PC-9 (cell line): ENCODE measurements around the gene ERC1. TPM values are rescaled to one million over a fixed set of nuclear protein-coding genes. Genes with fewer than 3 reads are reported as not detected.

ENCODE experiments used
- BruUV-seq: library from RNA; stranded (reverse); fragments of 400-500 nt; replicated peaks from 2 replicates; lab custom pipeline; 2021; lab: Mats Ljungman, UMichigan
- CTCF ChIA-PET: fragments of 300-600 bp; sonication (Branson Sonifier 250); formaldehyde crosslinking; loops from one replicate; lab custom pipeline; 2022; ENCODE audit warnings: antibody characterized with exemption; lab: Charles Lee
- POLR2A ChIA-PET: fragments of 300-600 bp; sonication (Branson Sonifier 250); formaldehyde crosslinking; loops from one replicate; lab custom pipeline; 2022; ENCODE audit warnings: antibody characterized with exemption; ENCODE audit not compliant: unreplicated experiment; lab: Charles Lee
- DNase-seq, 2 experiments: peaks; one replicate each; pipeline versions ENCODE4 v3.0.0 to v3.0.0-alpha.2; 2015 to 2022; ENCODE audit warnings: mixed read lengths in 1 of 2
- H2AFZ ChIP-seq: fragments of 200-600 bp; sonication (generic); 2 replicates; pipeline ENCODE4 v1.8.1; 2017; ENCODE audit warnings: antibody characterized with exemption
- H3F3A ChIP-seq: fragments of 200-600 bp; sonication (generic); 2 replicates; pipeline ENCODE4 v1.8.1; 2017; ENCODE audit warnings: antibody characterized with exemption, mild to moderate bottlenecking, low read depth; ENCODE audit not compliant: insufficient read depth
- H3K27ac ChIP-seq: fragments of 200-600 bp; sonication (generic); 2 replicates; pipeline ENCODE4 v1.6.1; 2016; ENCODE audit warnings: mixed run types
- H3K27me3 ChIP-seq: fragments of 200-600 bp; sonication (generic); 2 replicates; pipeline ENCODE4 v1.6.1; 2016; ENCODE audit warnings: low read depth, mixed run types; ENCODE audit not compliant: insufficient read depth
- H3K36me3 ChIP-seq: fragments of 200-600 bp; sonication (generic); 2 replicates; pipeline ENCODE4 v1.6.1; 2016; ENCODE audit warnings: low read depth, mixed run types
- H3K4me1 ChIP-seq: fragments of 200-600 bp; sonication (generic); replicated peaks from 2 replicates; pipeline ENCODE4 v1.6.1; 2016; ENCODE audit warnings: mixed run types; ENCODE audit not compliant: insufficient read depth
- H3K4me2 ChIP-seq: fragments of 200-600 bp; sonication (generic); 2 replicates; pipeline ENCODE4 v1.6.1; 2017; ENCODE audit warnings: mixed run types
- H3K4me3 ChIP-seq: fragments of 200-600 bp; sonication (generic); 2 replicates; pipeline ENCODE4 v1.6.1; 2016; ENCODE audit warnings: mixed run types
- H3K79me2 ChIP-seq: fragments of 200-600 bp; sonication (generic); 2 replicates; pipeline ENCODE4 v1.6.1; 2017; ENCODE audit warnings: low read depth, mixed run types
- H3K9me2 ChIP-seq: fragments of 200-600 bp; sonication (generic); 2 replicates; pipeline ENCODE4 v1.8.1; 2017; ENCODE audit warnings: mild to moderate bottlenecking; ENCODE audit not compliant: insufficient read depth
- H3K9me3 ChIP-seq: fragments of 200-600 bp; sonication (generic); 2 replicates; pipeline ENCODE4 v1.8.1; 2016; ENCODE audit warnings: low read depth; ENCODE audit not compliant: insufficient read depth
- H4K20me1 ChIP-seq: fragments of 200-600 bp; sonication (generic); 2 replicates; pipeline ENCODE4 v1.8.1; 2017; ENCODE audit not compliant: insufficient read depth
- EZH2 ChIP-seq: fragments of 200-600 bp; sonication (generic); IDR thresholded peaks from 2 replicates; pipeline ENCODE4 v1.8.0; 2017; ENCODE audit warnings: antibody characterized with exemption, low read depth
- intact Hi-C: fragments of 100-400 bp; cut with micrococcal nuclease; formaldehyde crosslinking; loops from one replicate; pipeline ENCODE4 v1.10.0; 2022; ENCODE audit not compliant: unreplicated experiment
- total RNA-seq: library from RNA; stranded (reverse); gene quantifications from 2 replicates; pipeline ENCODE4 v1.2.3, GENCODE V29; 2021
- TF ChIP-seq, protein P1 (sequence below): fragments of 200-600 bp; sonication (generic); conservative IDR thresholded peaks from 2 replicates; pipeline ENCODE4 v1.6.1; 2017; ENCODE audit warnings: mixed run types, antibody characterized with exemption, mild to moderate bottlenecking, moderate library complexity

Gene ERC1
- total RNA-seq, 1 experiment from 2014 or later = 52.0 TPM

DNA sequence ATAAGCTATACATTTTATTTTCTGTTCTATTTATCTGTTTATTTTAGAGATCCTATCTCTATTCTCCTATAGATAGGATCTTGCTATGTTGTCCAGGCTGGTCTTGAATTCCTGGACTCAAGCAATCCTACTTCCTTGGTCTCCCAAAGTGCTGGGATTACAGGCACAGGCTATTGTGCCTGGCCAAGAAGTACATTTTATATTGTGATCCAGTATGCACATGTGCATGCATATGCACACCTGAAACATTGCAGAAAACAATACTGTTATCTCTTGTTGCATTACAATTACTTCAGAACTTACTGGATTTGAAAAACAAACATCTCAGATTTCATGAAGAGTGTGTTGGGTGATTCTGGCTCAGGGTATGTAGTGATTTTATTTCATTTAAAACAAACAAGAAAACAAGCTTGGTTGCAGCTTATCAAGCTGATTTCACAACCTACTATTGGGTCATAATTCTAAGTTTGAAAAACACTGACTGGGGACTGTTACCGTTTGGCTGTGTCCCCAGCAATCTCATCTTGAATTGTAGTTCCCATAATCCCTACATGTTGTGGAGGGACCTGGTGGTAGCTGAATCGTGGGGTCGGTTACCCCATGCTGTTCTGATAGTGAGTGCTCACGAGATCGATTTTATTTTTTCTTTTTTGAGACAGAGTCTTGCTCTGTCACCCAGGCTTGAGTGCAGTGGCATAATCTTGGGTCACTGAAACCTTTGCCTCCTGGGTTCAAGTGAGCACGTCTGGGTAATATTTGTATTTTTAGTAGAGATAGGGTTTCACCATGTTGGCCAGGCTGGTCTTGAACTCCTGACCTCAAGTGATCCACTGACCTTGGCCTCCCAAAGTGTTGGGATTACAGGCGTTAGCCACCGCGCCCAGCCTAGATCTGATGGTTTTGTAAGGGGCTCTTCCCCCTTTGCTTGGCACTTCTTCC lies 31.3 kb downstream of the ERC1 start:
- H3K79me2 ChIP-seq = no peaks in the 10 kb centered on the region
- H3K4me1 ChIP-seq = no peaks in the 10 kb centered on the region
- intact Hi-C loops = no loop called here
- no peak overlapping the region for H3K4me2 ChIP-seq
- H3K27ac ChIP-seq = no peak overlapping the region
- no peaks in the 10 kb centered on the region for H3K9me2 ChIP-seq
- no peaks in the 10 kb centered on the region for H3K27me3 ChIP-seq
- H2AFZ ChIP-seq = no peak overlapping the region
- no peaks in the 10 kb centered on the region for H3K36me3 ChIP-seq
- no peaks in the 10 kb centered on the region for H3K9me3 ChIP-seq
- H3F3A ChIP-seq = no peaks in the 10 kb centered on the region
- TF ChIP-seq, protein P1, sequence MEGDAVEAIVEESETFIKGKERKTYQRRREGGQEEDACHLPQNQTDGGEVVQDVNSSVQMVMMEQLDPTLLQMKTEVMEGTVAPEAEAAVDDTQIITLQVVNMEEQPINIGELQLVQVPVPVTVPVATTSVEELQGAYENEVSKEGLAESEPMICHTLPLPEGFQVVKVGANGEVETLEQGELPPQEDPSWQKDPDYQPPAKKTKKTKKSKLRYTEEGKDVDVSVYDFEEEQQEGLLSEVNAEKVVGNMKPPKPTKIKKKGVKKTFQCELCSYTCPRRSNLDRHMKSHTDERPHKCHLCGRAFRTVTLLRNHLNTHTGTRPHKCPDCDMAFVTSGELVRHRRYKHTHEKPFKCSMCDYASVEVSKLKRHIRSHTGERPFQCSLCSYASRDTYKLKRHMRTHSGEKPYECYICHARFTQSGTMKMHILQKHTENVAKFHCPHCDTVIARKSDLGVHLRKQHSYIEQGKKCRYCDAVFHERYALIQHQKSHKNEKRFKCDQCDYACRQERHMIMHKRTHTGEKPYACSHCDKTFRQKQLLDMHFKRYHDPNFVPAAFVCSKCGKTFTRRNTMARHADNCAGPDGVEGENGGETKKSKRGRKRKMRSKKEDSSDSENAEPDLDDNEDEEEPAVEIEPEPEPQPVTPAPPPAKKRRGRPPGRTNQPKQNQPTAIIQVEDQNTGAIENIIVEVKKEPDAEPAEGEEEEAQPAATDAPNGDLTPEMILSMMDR = no peak
- TF ChIP-seq EZH2 = no peak
- DNase-seq = no peak
- H4K20me1 ChIP-seq = 0 out of 2 replicates have a peak, but pooled peaks cover 3% of the 10 kb centered on the region
- CTCF ChIA-PET = interaction anchor here (0.5 kb wide), 1 partner anchor 50 kb away, joined by 6 read pairs; no protein-coding TSS in a partner anchor
- H3K4me3 ChIP-seq = no peak overlapping the region
- POLR2A ChIA-PET = no interaction called here
- BruUV-seq = no TSS peak

DNA sequence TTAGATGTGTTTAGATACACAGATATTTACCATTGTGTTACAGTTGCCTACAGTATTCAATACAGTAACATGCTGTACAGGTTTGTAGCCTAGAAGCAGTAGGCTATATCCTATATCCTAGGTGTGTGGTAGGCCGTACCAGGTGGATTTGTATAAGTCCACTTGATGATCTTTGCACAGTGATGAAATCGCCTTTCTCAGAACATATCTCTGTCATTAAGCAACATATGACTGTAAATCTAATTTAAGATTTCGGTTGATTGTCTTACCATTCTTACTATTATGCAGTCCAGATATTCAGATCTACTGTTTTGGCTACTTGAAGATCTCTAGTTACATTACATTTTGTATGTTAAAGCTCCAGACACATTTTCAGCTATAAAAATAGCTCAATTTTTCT lies 39.8 kb downstream of the ERC1 start:
- POLR2A ChIA-PET = interaction anchor here (0.6 kb wide), 1 partner anchor 178 kb away, joined by 9 read pairs; no protein-coding TSS in a partner anchor
- no peaks in the 10 kb centered on the region for H3K9me2 ChIP-seq
- H4K20me1 ChIP-seq = no peaks in the 10 kb centered on the region

DNA sequence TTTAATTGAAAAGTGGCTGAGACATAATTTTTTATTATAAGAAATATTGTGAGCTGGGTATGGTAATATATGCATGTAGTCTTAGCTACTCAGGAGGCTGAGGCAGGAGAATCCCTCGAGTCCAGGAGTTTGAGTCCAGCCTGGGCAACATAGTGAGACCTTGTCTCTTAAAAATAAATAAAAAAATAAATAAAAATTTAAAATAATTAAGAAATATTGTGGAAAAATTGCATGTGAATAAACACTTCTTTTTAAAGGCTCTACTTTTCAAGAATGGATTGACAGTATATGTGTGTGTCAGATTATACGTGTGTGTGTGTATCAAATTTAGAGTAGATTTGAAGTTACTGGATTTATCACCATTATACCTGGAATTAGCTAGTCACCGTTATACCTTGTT lies 43.2 kb downstream of the ERC1 start:
- H3K9me2 ChIP-seq = no peaks in the 10 kb centered on the region
- H3K9me3 ChIP-seq = no peaks in the 10 kb centered on the region

More for the DNA sequence above, 39.8 kb downstream of the ERC1 start:
- no TSS peak for BruUV-seq
- H3K4me3 ChIP-seq = no peak overlapping the region
- no peaks in the 10 kb centered on the region for H3K27me3 ChIP-seq
- H3K4me1 ChIP-seq = no peaks in the 10 kb centered on the region
- H3K4me2 ChIP-seq = no peak overlapping the region
- H3K27ac ChIP-seq = no peak overlapping the region
- DNase-seq = no peak
- intact Hi-C loops = no loop called here
- no peaks in the 10 kb centered on the region for H3K79me2 ChIP-seq
- H2AFZ ChIP-seq = no peak overlapping the region
- H3F3A ChIP-seq = no peaks in the 10 kb centered on the region
- TF ChIP-seq, protein P1 = no peak
- TF ChIP-seq EZH2 = no peak
- H3K9me3 ChIP-seq = no peaks in the 10 kb centered on the region
- no peaks in the 10 kb centered on the region for H3K36me3 ChIP-seq
- CTCF ChIA-PET = no interaction called here

More for the DNA sequence above, 43.2 kb downstream of the ERC1 start:
- BruUV-seq = no TSS peak
- no peak for DNase-seq
- no peaks in the 10 kb centered on the region for H3K4me1 ChIP-seq
- no peaks in the 10 kb centered on the region for H3K79me2 ChIP-seq
- ChIA-PET CTCF (no interaction called here), POLR2A (no interaction called here)
- H3K36me3 ChIP-seq = no peaks in the 10 kb centered on the region
- no peaks in the 10 kb centered on the region for H3K27me3 ChIP-seq
- intact Hi-C loops = no loop called here
- TF ChIP-seq, protein P1 = no peak
- no peak for TF ChIP-seq EZH2
- H3K4me3 ChIP-seq = no peak overlapping the region
- no peaks in the 10 kb centered on the region for H4K20me1 ChIP-seq
- no peak overlapping the region for H3K27ac ChIP-seq
- H3F3A ChIP-seq = no peaks in the 10 kb centered on the region
- H2AFZ ChIP-seq = no peak overlapping the region
- no peak overlapping the region for H3K4me2 ChIP-seq
